ENCODE measurements around the gene PDE7B.

Gene PDE7B

DNA sequence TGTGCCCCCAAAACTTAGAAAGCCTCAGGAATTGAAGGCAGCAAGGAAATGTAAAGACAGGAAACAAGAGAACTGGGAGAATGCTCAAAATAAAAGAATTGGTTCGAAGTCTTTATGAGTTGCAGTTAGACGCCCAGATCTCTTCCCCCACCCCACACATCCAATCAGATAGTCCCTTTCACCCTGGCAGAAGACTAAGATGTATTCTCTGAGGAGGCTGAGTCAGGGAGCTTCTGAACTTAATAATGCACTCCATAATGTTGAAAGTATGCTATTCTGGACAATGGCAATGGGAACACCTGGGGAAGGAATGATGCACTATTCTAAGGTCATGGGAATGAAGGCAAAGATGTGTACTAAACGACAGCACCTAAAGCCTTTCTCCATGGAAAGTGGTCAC is 225.0 kb downstream of the PDE7B start:
- no peak for DNase-seq (ENCODE audit: low read depth in 1 of 2, low spot score in 1 of 2)
- TF ChIP-seq REST (IDR thresholded peaks at IDR 0.05; ENCODE audit: insufficient replicate concordance, low read depth) (no peak), SPI1 (IDR thresholded peaks at IDR 0.05; ENCODE audit: borderline replicate concordance, low read depth) (no peak), POLR2AphosphoS5 (IDR thresholded peaks at IDR 0.05; ENCODE audit: low read depth) (no peak), GABPA (IDR thresholded peaks at IDR 0.05; ENCODE audit: low read depth) (no peak)
- TF ChIP-seq, protein P1, sequence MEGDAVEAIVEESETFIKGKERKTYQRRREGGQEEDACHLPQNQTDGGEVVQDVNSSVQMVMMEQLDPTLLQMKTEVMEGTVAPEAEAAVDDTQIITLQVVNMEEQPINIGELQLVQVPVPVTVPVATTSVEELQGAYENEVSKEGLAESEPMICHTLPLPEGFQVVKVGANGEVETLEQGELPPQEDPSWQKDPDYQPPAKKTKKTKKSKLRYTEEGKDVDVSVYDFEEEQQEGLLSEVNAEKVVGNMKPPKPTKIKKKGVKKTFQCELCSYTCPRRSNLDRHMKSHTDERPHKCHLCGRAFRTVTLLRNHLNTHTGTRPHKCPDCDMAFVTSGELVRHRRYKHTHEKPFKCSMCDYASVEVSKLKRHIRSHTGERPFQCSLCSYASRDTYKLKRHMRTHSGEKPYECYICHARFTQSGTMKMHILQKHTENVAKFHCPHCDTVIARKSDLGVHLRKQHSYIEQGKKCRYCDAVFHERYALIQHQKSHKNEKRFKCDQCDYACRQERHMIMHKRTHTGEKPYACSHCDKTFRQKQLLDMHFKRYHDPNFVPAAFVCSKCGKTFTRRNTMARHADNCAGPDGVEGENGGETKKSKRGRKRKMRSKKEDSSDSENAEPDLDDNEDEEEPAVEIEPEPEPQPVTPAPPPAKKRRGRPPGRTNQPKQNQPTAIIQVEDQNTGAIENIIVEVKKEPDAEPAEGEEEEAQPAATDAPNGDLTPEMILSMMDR (IDR thresholded peaks at IDR 0.05; ENCODE audit: insufficient read depth, low read length) = no peak
- H3K4me3 ChIP-seq (replicated peaks; ENCODE audit: insufficient read depth, low read length) = no peak overlapping the region
- no peak overlapping the region for H3K27ac ChIP-seq (replicated peaks)
- no peaks in the 10 kb centered on the region for H3K27me3 ChIP-seq (ENCODE audit: insufficient read depth, poor library complexity, severe bottlenecking)

DNA sequence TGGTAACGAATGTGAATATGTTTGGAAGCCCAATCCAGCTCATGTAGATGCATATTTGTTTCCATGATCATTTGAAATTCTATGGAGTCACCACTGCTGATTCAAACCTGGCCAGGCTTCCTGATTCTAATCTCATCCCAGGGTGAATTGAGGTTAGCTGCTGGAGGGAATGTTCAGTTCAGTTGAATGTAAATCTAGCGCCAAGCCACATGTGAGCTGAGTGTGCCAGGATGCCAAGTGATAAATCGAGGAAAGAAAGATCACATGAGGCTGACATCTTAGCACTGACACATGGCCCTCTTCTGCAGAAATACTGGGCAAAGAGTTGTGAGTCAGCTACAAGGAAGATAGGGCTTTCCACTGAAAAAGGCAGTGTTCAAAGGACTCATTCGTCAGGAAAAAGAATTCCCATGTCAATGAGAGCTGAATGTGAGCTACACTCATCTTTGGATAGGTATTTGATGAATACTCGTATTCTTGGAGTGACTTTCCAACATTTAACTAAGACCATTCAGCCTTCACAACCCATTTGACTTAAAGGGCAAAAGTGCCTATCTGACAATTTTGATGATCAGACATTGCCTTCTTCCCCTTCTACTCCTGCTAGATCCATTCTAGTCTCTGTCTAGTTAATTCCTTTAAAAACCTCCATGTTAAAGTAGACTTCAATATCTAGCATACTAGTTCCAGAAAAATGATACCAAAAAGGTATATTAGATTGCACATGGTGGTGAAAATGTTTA is 226.5 kb downstream of the PDE7B start:
- Histone ChIP-seq H3K27ac (replicated peaks) (no peak overlapping the region), H3K27me3 (ENCODE audit: insufficient read depth, poor library complexity, severe bottlenecking) (no peaks in the 10 kb centered on the region), H3K4me3 (replicated peaks; ENCODE audit: insufficient read depth, low read length) (no peak overlapping the region)
- DNase-seq (ENCODE audit: low read depth in 1 of 2, low spot score in 1 of 2) = no peak
- TF ChIP-seq REST (IDR thresholded peaks at IDR 0.05; ENCODE audit: insufficient replicate concordance, low read depth) = no peak

DNA sequence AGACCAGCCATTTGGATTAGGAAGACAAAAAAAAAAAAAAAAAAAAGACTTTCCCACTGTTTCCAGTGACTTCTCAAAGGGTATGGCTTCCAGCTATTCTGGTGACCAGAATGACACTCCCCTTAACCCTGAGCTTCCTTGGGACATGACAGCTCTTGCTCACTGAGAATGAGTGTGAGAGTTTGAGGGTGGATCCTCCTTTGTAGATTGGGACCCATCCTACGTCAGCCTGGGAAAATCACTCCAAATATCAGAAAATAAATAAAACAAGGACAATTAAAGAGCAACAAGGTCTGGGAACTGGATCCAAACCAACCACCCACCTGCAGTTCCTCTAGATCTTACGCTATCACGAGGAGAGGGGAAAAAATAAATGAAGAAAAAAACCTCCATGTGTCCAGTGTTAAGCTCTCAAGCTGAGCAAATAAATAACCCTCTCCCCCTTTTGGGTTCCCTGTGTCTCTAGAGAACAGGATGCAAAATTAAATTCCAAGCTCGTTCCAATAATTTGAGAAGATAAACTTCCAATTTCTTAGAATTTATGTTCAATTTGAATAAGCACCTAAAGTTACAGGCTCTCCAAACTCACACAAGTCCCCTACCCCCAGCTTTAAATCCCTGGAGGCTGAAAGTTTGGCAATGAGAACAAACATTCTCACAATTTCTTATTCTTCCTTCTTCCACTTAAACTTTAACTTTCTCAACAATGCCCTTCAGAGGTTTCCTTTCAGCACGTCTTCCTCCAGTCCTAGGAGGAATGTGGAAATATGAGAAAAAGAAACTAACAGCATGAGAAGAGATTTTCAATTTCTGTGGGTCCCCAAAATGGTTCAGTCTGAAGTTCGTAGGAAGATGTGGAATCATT is 228.4 kb downstream of the PDE7B start:
- Histone ChIP-seq H3K27ac (replicated peaks) (no peak overlapping the region), H3K27me3 (ENCODE audit: insufficient read depth, poor library complexity, severe bottlenecking) (no peaks in the 10 kb centered on the region), H3K4me3 (replicated peaks; ENCODE audit: insufficient read depth, low read length) (no peak overlapping the region)
- no peak for TF ChIP-seq POLR2AphosphoS5 (IDR thresholded peaks at IDR 0.05; ENCODE audit: low read depth)
- TF ChIP-seq, protein P1 (IDR thresholded peaks at IDR 0.05; ENCODE audit: insufficient read depth, low read length) = no peak
- DNase-seq (ENCODE audit: low read depth in 1 of 2, low spot score in 1 of 2) = no peak

DNA sequence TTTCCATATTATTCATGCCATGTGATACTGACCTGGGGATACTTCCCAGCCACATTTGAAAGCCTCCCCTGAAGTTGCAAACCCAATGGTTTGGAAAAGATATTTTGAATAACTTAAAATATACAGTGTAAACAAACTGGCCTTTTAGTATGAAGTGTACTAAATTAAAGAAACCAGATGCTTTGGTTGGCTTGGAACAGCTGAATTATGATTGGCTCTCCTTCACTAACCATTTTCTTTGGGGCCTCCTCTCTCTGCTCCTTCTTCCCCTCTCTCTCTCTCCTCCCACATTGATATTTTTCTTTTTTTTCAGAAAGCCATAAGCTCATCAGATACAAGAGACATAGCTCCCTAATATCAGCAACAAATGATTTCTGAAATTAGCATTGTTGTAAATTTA is 232.0 kb downstream of the PDE7B start:
- no peak for DNase-seq (ENCODE audit: low read depth in 1 of 2, low spot score in 1 of 2)
- TF ChIP-seq POLR2AphosphoS5 (IDR thresholded peaks at IDR 0.05; ENCODE audit: low read depth) = no peak
- TF ChIP-seq, protein P1 (IDR thresholded peaks at IDR 0.05; ENCODE audit: insufficient read depth, low read length) = no peak
- no peak for TF ChIP-seq GABPA (IDR thresholded peaks at IDR 0.05; ENCODE audit: low read depth)
- TF ChIP-seq SPI1 (IDR thresholded peaks at IDR 0.05; ENCODE audit: borderline replicate concordance, low read depth) = no peak
- TF ChIP-seq REST (IDR thresholded peaks at IDR 0.05; ENCODE audit: insufficient replicate concordance, low read depth) = no peak
- Histone ChIP-seq H3K4me3 (replicated peaks; ENCODE audit: insufficient read depth, low read length) (no peak overlapping the region), H3K27me3 (ENCODE audit: insufficient read depth, poor library complexity, severe bottlenecking) (no peaks in the 10 kb centered on the region), H3K27ac (replicated peaks) (no peak overlapping the region)
